Gastrocnemius medialis (tissue), 4 donors: ENCODE results near the gene UPP1. TPM values are rescaled to one million over a fixed set of nuclear protein-coding genes. Genes with fewer than 3 reads are reported as not detected.

Experiments used
- ATAC-seq, 2 donors: fragments of 150-250 bp; one replicate each; pipeline ENCODE4 v1.9.1; 2016
- DNase-seq, 2 donors: peaks; one replicate each; pipeline ENCODE4 v3.0.0-alpha.2; 2019
- H3K27ac ChIP-seq, 4 donors: fragments of 200-600 bp; sonication (generic); 1 replicate in 1 of 4; 2 replicates in 3 of 4; pipeline ENCODE4 v1.5.1; 2016 to 2018; ENCODE audit warnings: mild to moderate bottlenecking in 2 of 4, moderate library complexity in 1 of 4
- H3K27me3 ChIP-seq, 3 donors: fragments of 200-600 bp; sonication (generic) in 2 of 3; 1 replicate in 1 of 3; 2 replicates in 2 of 3; pipeline versions ENCODE4 v1.5.1 to v1.6.0; 2016 to 2019; ENCODE audit warnings: mild to moderate bottlenecking in 1 of 3, moderate library complexity in 1 of 3
- H3K36me3 ChIP-seq, 2 donors: fragments of 200-600 bp; sonication (generic) in 1 of 2; one replicate each; pipeline ENCODE4 v1.5.1; 2017 to 2018
- H3K4me1 ChIP-seq, 2 donors: fragments of 200-600 bp; sonication (generic) in 1 of 2; one replicate each; pipeline ENCODE4 v1.5.1; 2016 to 2017; ENCODE audit warnings: mild to moderate bottlenecking in 2 of 2
- H3K4me3 ChIP-seq, 4 donors: fragments of 200-600 bp; sonication (generic) in 3 of 4; 1 replicate in 1 of 4; 2 replicates in 3 of 4; pipeline ENCODE4 v1.5.1; 2016 to 2019; ENCODE audit warnings: mild to moderate bottlenecking in 2 of 4
- H3K9me3 ChIP-seq, 3 donors: fragments of 200-600 bp; sonication (generic) in 2 of 3; 1 replicate in 1 of 3; 2 replicates in 2 of 3; pipeline ENCODE4 v1.5.1; 2016 to 2019
- POLR2A ChIP-seq, 2 donors: fragments of 450-650 bp; IDR thresholded peaks; one replicate each; pipeline ENCODE4 v1.6.1; 2017; ENCODE audit warnings: antibody characterized with exemption in 2 of 2, mild to moderate bottlenecking in 2 of 2, moderate library complexity in 2 of 2
- in situ Hi-C, 4 donors: fragments of 200-750 bp; cut with MboI; loops; one replicate each; pipeline versions ENCODE4 v1.15.0 to v1.8.0; 2017; ENCODE audit warnings: low sequenced_read_pairs in 4 of 4
- intact Hi-C: fragments of 100-400 bp; cut with DNase I; formaldehyde crosslinking; loops from one replicate; pipeline ENCODE4 v1.15.1; 2023; ENCODE audit warnings: low total_unique reads
- total RNA-seq, 4 donors: library from RNA; depleted of rRNA; stranded (reverse); fragments of >200 nt; gene quantifications; one replicate each; pipeline versions ENCODE4 v1.1.0 to v1.2.3, GENCODE V29; 2016
- TF ChIP-seq, protein P1 (sequence below), 5 experiments: fragments of 450-650 bp in 3 of 5; fragments of 200-600 bp in 2 of 5; sonication (generic) in 2 of 5; IDR thresholded peaks in 4 of 5; conservative IDR thresholded peaks in 1 of 5; 1 replicate in 4 of 5; 2 replicates in 1 of 5; pipeline ENCODE4 v1.5.1; 2016 to 2019; ENCODE audit warnings: antibody characterized with exemption in 5 of 5, mild to moderate bottlenecking in 3 of 5, moderate library complexity in 3 of 5

The UPP1 gene
- total RNA-seq, 4 donors from 2014 or later, result 1.7 to 7.1 (median 5.8) TPM

DNA sequence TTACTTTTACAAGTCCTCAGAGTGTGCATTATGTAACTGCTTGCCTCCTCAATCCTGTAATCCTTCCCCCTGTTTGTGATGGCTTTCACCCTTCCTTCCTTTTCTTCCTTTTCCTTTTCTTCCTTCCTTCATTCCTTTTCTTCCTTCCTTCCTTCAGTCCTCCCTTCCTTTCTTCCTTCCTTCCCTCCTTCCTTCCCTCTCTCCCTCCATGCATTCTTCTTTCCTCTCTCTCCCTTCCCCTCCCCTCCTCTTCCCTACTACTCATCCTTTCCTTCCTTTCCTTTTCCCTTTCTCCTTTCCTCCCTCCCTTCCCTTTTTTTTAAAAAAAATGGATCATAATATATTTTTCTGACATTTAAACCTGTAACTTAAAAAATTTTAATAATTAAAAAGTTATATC, 60.0 kb downstream of the UPP1 start:
- TF ChIP-seq POLR2A (IDR thresholded peaks at IDR 0.05), result no peak
- TF ChIP-seq, protein P1, sequence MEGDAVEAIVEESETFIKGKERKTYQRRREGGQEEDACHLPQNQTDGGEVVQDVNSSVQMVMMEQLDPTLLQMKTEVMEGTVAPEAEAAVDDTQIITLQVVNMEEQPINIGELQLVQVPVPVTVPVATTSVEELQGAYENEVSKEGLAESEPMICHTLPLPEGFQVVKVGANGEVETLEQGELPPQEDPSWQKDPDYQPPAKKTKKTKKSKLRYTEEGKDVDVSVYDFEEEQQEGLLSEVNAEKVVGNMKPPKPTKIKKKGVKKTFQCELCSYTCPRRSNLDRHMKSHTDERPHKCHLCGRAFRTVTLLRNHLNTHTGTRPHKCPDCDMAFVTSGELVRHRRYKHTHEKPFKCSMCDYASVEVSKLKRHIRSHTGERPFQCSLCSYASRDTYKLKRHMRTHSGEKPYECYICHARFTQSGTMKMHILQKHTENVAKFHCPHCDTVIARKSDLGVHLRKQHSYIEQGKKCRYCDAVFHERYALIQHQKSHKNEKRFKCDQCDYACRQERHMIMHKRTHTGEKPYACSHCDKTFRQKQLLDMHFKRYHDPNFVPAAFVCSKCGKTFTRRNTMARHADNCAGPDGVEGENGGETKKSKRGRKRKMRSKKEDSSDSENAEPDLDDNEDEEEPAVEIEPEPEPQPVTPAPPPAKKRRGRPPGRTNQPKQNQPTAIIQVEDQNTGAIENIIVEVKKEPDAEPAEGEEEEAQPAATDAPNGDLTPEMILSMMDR (IDR thresholded peaks at IDR 0.05 in 4 of 5, conservative IDR thresholded peaks at IDR 0.05 in 1 of 5), result no peak
- ATAC-seq (no peak), DNase-seq (no peak)
- no peaks in the 10 kb centered on the region for H3K9me3 ChIP-seq
- no peaks in the 10 kb centered on the region for H3K27me3 ChIP-seq
- H3K4me3 ChIP-seq, result no peak overlapping the region
- intact Hi-C loops, result no loop called here
- H3K36me3 ChIP-seq, result no peaks in the 10 kb centered on the region
- in situ Hi-C loops, result no loop called here
- no peaks in the 10 kb centered on the region for H3K4me1 ChIP-seq
- H3K27ac ChIP-seq, result no peak overlapping the region

DNA sequence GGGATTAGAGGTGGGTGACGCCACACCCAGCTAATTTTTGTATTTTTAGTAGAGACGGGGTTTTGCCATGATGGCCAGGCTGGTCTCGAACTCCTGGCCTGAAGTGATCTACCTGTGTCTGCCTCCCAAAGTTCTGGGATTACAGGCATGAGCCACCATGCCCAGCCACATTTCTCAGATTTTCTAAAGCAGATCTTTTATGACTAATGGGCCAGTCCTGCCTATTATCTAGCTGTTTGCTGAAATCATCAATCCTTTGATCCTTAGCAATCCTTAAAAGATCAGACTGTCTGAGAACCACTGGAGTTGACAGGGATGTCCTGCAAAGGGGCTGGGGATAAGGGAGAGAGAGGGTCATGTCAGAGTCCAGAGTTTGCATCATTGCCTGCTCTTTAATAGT, 61.0 kb downstream of the UPP1 start:
- Histone ChIP-seq H3K4me1 (no peaks in the 10 kb centered on the region), H3K27ac (no peak overlapping the region), H3K36me3 (no peaks in the 10 kb centered on the region), H3K4me3 (no peak overlapping the region), H3K27me3 (no peaks in the 10 kb centered on the region), H3K9me3 (no peaks in the 10 kb centered on the region)
- ATAC-seq (no peak), DNase-seq (no peak)
- in situ Hi-C loops (no loop called here), intact Hi-C loops (no loop called here)
- TF ChIP-seq POLR2A (IDR thresholded peaks at IDR 0.05), result no peak
- TF ChIP-seq, protein P1 (IDR thresholded peaks at IDR 0.05 in 4 of 5, conservative IDR thresholded peaks at IDR 0.05 in 1 of 5), result no peak

DNA sequence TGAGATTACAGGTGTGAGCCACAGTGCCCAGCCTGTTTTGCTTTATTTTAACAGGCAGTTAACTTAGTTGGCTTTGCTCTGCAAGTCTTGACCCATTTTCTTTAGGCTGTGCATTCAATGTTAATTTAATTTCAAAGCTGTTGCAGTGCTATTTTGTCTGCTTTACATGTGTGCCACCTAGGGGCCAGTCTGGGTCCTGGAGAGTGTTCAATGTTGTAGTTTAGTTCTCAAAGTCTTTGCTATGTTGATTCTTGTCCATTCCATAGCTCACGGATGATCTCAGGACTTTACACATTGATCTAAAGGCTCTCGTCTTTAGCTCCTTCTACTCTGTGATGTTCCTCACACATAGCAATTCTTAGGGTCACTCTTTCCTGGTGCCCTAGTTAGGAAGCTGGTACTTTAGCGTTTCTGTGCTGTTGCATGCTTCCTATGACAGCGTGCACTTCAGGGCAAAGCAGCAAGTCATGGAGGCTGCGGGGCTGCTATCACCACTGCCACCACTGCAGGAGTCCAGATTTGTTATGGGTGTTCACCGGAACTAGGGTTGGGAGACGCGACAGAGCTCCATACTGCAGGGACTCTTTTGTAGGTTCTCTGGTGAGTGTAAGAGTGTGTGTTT, 65.8 kb downstream of the UPP1 start:
- in situ Hi-C loops (no loop called here), intact Hi-C loops (no loop called here)
- ATAC-seq (no peak), DNase-seq (no peak)
- TF ChIP-seq POLR2A (IDR thresholded peaks at IDR 0.05), result no peak
- TF ChIP-seq, protein P1 (IDR thresholded peaks at IDR 0.05 in 4 of 5, conservative IDR thresholded peaks at IDR 0.05 in 1 of 5), result no peak
- Histone ChIP-seq H3K27ac (no peak overlapping the region), H3K4me1 (no peaks in the 10 kb centered on the region), H3K4me3 (no peak overlapping the region), H3K27me3 (no peaks in the 10 kb centered on the region), H3K36me3 (no peaks in the 10 kb centered on the region), H3K9me3 (no peaks in the 10 kb centered on the region)

Other genes starting within 250 kb of the UPP1 start
- gene PKD1L1, start 140.8 kb upstream of the UPP1 start, total RNA-seq, result 1 to 10 TPM in 2 of 4 donors, under 1 TPM in 2; 0.07 to 1.7 (median 0.98) TPM
- gene HUS1, start 109.7 kb upstream of the UPP1 start, total RNA-seq, result 10 to 100 TPM; 18.3 to 33.0 (median 23.0) TPM
- gene SUN3, start 60.2 kb upstream of the UPP1 start, total RNA-seq, result not detected
- not detected for gene C7orf57, start 53.7 kb upstream of the UPP1 start, total RNA-seq
- under 1 TPM in 2 of 4 donors, not detected in 2; 0.03 to 0.10 TPM for gene ABCA13, start 82.2 kb downstream of the UPP1 start, total RNA-seq